ENCODE measurements around the gene CACNG8. TPM values are rescaled to one million over a fixed set of nuclear protein-coding genes. Genes with fewer than 3 reads are reported as not detected.

The CACNG8 gene
- total RNA-seq = 1 to 10 TPM in 1 of 2 donors, under 1 TPM in 1; 0.48 to 4.8 TPM
- polyA plus RNA-seq (2013, experiment 1 of 2) = 2.4 TPM
- polyA plus RNA-seq (2013, experiment 2 of 2) = 2.1 TPM
- long read RNA-seq, experiment 1 = 0 reads
- long read RNA-seq, experiment 2, partial matches to known transcripts = 0 of 7 reads
- long read RNA-seq, experiment 2, other reads (novel, unspliced or antisense) = 7 of 7 reads
- long read RNA-seq, experiment 3, partial matches to known transcripts = 0 of 1 reads
- long read RNA-seq, experiment 3, other reads (novel, unspliced or antisense) = 1 of 1 reads
- long read RNA-seq, experiment 4, partial matches to known transcripts = 0 of 2 reads
- long read RNA-seq, experiment 4, other reads (novel, unspliced or antisense) = 2 of 2 reads

- Mint-ChIP-seq H3K27ac (no peak within 1 kb of the TSS), H3K27me3 (ENCODE audit: insufficient read depth) (peaks cover 87% of the 10 kb centered on the region), H3K9me3 (no peaks in the 10 kb centered on the region), H3K36me3 (ENCODE audit: low read depth) (no peaks in the 10 kb centered on the region), H3K4me3 (peak within 1 kb of the TSS; percentile 46), H3K4me1 (peaks cover 15% of the 10 kb centered on the region)
- H3K4me1 ChIP-seq (ENCODE audit: control insufficient read depth, insufficient read depth, low read length) = no peaks in the 10 kb centered on the region
- no peaks in the 10 kb centered on the region for H3K9me3 ChIP-seq (ENCODE audit: control insufficient read depth, low read length)
- no peak for TF ChIP-seq CTCF (conservative IDR thresholded peaks at IDR 0.05)
- H3K27ac ChIP-seq (ENCODE audit: low read depth, low read length) = no peak within 1 kb of the TSS
- no peak for DNase-seq
- peaks cover 71% of the 10 kb centered on the region for H3K27me3 ChIP-seq (ENCODE audit: control insufficient read depth, insufficient read depth, low read length, poor library complexity, severe bottlenecking)
- no peak within 1 kb of the TSS for H3K9ac ChIP-seq (ENCODE audit: extremely low read depth, low read length, poor library complexity, severe bottlenecking)
- H3K4me3 ChIP-seq (ENCODE audit: low read length) = no peak within 1 kb of the TSS
- no peaks in the 10 kb centered on the region for H3K36me3 ChIP-seq (ENCODE audit: control insufficient read depth, insufficient read depth, low read length)
- 6 to 20% methylated on average over 1 to 42 of the region's 55 CpGs for WGBS, 2 experiments (ENCODE audit: insufficient coverage in 1 of 2, insufficient read length in 1 of 2)
Observed at GRCh38 chr19:53962887-53963431, at the start of gene CACNG8. Gene CACNG8, plus strand, starts transcription at chr19:53962937.

- 61 to 87% methylated on average over 3 to 8 of the region's 8 CpGs for WGBS, 2 experiments (ENCODE audit: insufficient coverage in 1 of 2, insufficient read length in 1 of 2)
- Mint-ChIP-seq H3K4me3 (no peak overlapping the region), H3K27ac (no peak overlapping the region), H3K27me3 (ENCODE audit: insufficient read depth) (peaks cover 30% of the 10 kb centered on the region), H3K4me1 (peaks cover 3% of the 10 kb centered on the region), H3K36me3 (ENCODE audit: low read depth) (no peaks in the 10 kb centered on the region), H3K9me3 (no peaks in the 10 kb centered on the region)
- Histone ChIP-seq H3K9ac (ENCODE audit: extremely low read depth, low read length, poor library complexity, severe bottlenecking) (no peak overlapping the region), H3K27me3 (ENCODE audit: control insufficient read depth, insufficient read depth, low read length, poor library complexity, severe bottlenecking) (peaks cover 25% of the 10 kb centered on the region), H3K9me3 (ENCODE audit: control insufficient read depth, low read length) (no peaks in the 10 kb centered on the region), H3K36me3 (ENCODE audit: control insufficient read depth, insufficient read depth, low read length) (no peaks in the 10 kb centered on the region), H3K4me3 (ENCODE audit: low read length) (no peak overlapping the region), H3K27ac (ENCODE audit: low read depth, low read length) (no peak overlapping the region), H3K4me1 (ENCODE audit: control insufficient read depth, insufficient read depth, low read length) (no peaks in the 10 kb centered on the region)
- no peak for TF ChIP-seq CTCF (conservative IDR thresholded peaks at IDR 0.05)
- DNase-seq = peak; percentile 86
Observed at GRCh38 chr19:53915000-53915399, 47.7 kb upstream of the CACNG8 start.

- Histone ChIP-seq H3K4me1 (ENCODE audit: control insufficient read depth, insufficient read depth, low read length) (no peaks in the 10 kb centered on the region), H3K27ac (ENCODE audit: low read depth, low read length) (no peak overlapping the region), H3K27me3 (ENCODE audit: control insufficient read depth, insufficient read depth, low read length, poor library complexity, severe bottlenecking) (peaks cover 15% of the 10 kb centered on the region), H3K36me3 (ENCODE audit: control insufficient read depth, insufficient read depth, low read length) (no peaks in the 10 kb centered on the region), H3K4me3 (ENCODE audit: low read length) (no peak overlapping the region), H3K9me3 (ENCODE audit: control insufficient read depth, low read length) (no peaks in the 10 kb centered on the region), H3K9ac (ENCODE audit: extremely low read depth, low read length, poor library complexity, severe bottlenecking) (no peak overlapping the region)
- peaks cover 20% of the 10 kb centered on the region for H3K27me3 Mint-ChIP-seq (ENCODE audit: insufficient read depth)
- 92 to 94% methylated on average over 6 of the region's 6 CpGs for WGBS, 2 experiments (ENCODE audit: insufficient coverage in 1 of 2, insufficient read length in 1 of 2)
- no peaks in the 10 kb centered on the region for H3K4me1 Mint-ChIP-seq
- no peak for TF ChIP-seq CTCF (conservative IDR thresholded peaks at IDR 0.05)
- H3K27ac Mint-ChIP-seq = no peak overlapping the region
- no peaks in the 10 kb centered on the region for H3K36me3 Mint-ChIP-seq (ENCODE audit: low read depth)
- H3K4me3 Mint-ChIP-seq = no peak overlapping the region
- H3K9me3 Mint-ChIP-seq = no peaks in the 10 kb centered on the region
- no peak for DNase-seq
Observed at GRCh38 chr19:53916004-53916403, 46.7 kb upstream of the CACNG8 start.
